Esophagus muscularis mucosa (tissue), 4 donors: ENCODE measurements around the gene STARD8. TPM values are rescaled to one million over a fixed set of nuclear protein-coding genes. Genes with fewer than 3 reads are reported as not detected.
"Not testable (repeated sequence)": the region's sequence is repeated elsewhere in the genome, so short reads cannot be mapped to it uniquely, and the experiment has no call there.

Source experiments
- DNase-seq: peaks from one replicate; pipeline ENCODE4 v3.0.0-alpha.2; 2017; ENCODE audit errors: extremely low spot score
- H3K27ac ChIP-seq, 4 donors: fragments of 200-600 bp; sonication (generic); replicated peaks in 1 of 4; 1 replicate in 3 of 4; 2 replicates in 1 of 4; pipeline ENCODE4 v1.5.1; 2016 to 2019; ENCODE audit warnings: mild to moderate bottlenecking in 1 of 4
- H3K27me3 ChIP-seq, 4 donors: fragments of 200-600 bp; sonication (generic); one replicate each; pipeline versions ENCODE4 v1.5.1 to v1.6.0; 2016 to 2019
- H3K36me3 ChIP-seq, 4 donors: fragments of 200-600 bp; sonication (generic); one replicate each; pipeline ENCODE4 v1.5.1; 2016 to 2019
- H3K4me1 ChIP-seq, 4 donors: fragments of 200-600 bp; sonication (generic); one replicate each; pipeline ENCODE4 v1.5.1; 2016 to 2019
- H3K4me3 ChIP-seq, 4 donors: fragments of 200-600 bp; sonication (generic); 1 replicate in 2 of 4; 2 replicates in 2 of 4; pipeline ENCODE4 v1.5.1; 2016 to 2019; ENCODE audit warnings: mild to moderate bottlenecking in 4 of 4, moderate library complexity in 1 of 4
- H3K9me3 ChIP-seq, 4 donors: fragments of 200-600 bp; sonication (generic); 1 replicate in 3 of 4; 2 replicates in 1 of 4; pipeline ENCODE4 v1.5.1; 2016 to 2019
- EP300 ChIP-seq: sonication (generic); formaldehyde crosslinking; IDR thresholded peaks from one replicate; pipeline ENCODE4 v1.6.1; 2017; ENCODE audit warnings: antibody characterized with exemption
- POLR2A ChIP-seq: fragments of 450-650 bp; IDR thresholded peaks from one replicate; pipeline ENCODE4 v1.6.1; 2017; ENCODE audit warnings: antibody characterized with exemption, moderate library complexity, mild to moderate bottlenecking, low read depth
- POLR2AphosphoS5 ChIP-seq, 2 donors: sonication (generic); formaldehyde crosslinking; IDR thresholded peaks; one replicate each; pipeline ENCODE4 v1.6.1; 2017; ENCODE audit warnings: antibody characterized with exemption in 2 of 2
- WGBS: methylation state at CpG from one replicate; pipeline ENCODE4 v1.1.5; 2018; 5-methylcytosine and 5-hydroxymethylcytosine counted together
- intact Hi-C: fragments of 100-400 bp; cut with DNase I; formaldehyde crosslinking; loops from one replicate; pipeline ENCODE4 v1.15.1; 2023
- total RNA-seq, 4 donors: library from RNA; depleted of rRNA; stranded (reverse); fragments of >200 nt; gene quantifications; one replicate each; pipeline versions ENCODE4 v1.1.0 to v1.2.1, GENCODE V29; 2016
- TF ChIP-seq, protein P1 (sequence below), 3 experiments: fragments of 200-600 bp in 2 of 3; fragments of 450-650 bp in 1 of 3; sonication (generic) in 2 of 3; IDR thresholded peaks; one replicate each; pipeline ENCODE4 v1.5.1; 2017 to 2019; ENCODE audit warnings: antibody characterized with exemption in 3 of 3, mild to moderate bottlenecking in 2 of 3, moderate library complexity in 1 of 3

Gene STARD8
- total RNA-seq, 4 donors from 2014 or later = 11.2 to 20.4 (median 11.4) TPM

GRCh38 chrX:68627986-68628385 lies 19.5 kb upstream of the STARD8 start:
- TF ChIP-seq EP300 (no peak), POLR2A (no peak), POLR2AphosphoS5 (IDR thresholded peaks at IDR 0.05) (no peak)
- TF ChIP-seq, protein P1, sequence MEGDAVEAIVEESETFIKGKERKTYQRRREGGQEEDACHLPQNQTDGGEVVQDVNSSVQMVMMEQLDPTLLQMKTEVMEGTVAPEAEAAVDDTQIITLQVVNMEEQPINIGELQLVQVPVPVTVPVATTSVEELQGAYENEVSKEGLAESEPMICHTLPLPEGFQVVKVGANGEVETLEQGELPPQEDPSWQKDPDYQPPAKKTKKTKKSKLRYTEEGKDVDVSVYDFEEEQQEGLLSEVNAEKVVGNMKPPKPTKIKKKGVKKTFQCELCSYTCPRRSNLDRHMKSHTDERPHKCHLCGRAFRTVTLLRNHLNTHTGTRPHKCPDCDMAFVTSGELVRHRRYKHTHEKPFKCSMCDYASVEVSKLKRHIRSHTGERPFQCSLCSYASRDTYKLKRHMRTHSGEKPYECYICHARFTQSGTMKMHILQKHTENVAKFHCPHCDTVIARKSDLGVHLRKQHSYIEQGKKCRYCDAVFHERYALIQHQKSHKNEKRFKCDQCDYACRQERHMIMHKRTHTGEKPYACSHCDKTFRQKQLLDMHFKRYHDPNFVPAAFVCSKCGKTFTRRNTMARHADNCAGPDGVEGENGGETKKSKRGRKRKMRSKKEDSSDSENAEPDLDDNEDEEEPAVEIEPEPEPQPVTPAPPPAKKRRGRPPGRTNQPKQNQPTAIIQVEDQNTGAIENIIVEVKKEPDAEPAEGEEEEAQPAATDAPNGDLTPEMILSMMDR (IDR thresholded peaks at IDR 0.05) = no peak
- H3K27ac ChIP-seq = no peak overlapping the region
- no peaks in the 10 kb centered on the region for H3K36me3 ChIP-seq
- no peak for DNase-seq
- 77% methylated on average over 5 of the region's 5 CpGs for WGBS
- no peaks in the 10 kb centered on the region for H3K4me1 ChIP-seq
- H3K9me3 ChIP-seq = no peaks in the 10 kb centered on the region
- no peaks in the 10 kb centered on the region for H3K27me3 ChIP-seq
- no peak overlapping the region for H3K4me3 ChIP-seq
- intact Hi-C loops = no loop called here

- H3K27me3 ChIP-seq, H3K27ac ChIP-seq, H3K36me3 ChIP-seq, H3K9me3 ChIP-seq, H3K4me3 ChIP-seq, H3K4me1 ChIP-seq, DNase-seq, intact Hi-C loops: not testable (repeated sequence)
- WGBS = no CpG with 5 or more reads among the region's 7 CpGs
These were observed 17.5 kb upstream of the STARD8 start for GRCh38 chrX:68629936-68630335.

DNA sequence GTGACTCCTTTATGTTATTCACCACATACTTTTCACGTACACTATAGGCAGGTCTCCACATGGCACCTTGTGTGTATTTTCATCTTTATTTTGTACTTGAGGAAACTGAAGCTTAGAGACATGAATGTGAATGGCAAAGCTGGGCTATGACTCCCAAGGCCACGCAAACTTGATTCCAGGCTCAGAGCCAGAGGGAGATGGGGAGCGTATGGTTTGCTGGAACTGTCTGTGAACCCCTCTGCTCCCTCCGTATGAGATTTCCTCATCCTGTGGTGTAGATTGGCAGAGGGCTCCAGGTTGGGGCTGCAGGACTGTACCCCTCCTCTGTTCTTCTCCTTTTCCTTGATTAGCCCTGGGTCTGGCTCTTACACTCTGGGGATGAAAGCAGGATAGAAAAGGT lies 16.1 kb upstream of the STARD8 start:
- DNase-seq = no peak
- H3K4me3 ChIP-seq = no peak overlapping the region
- no peak overlapping the region for H3K27ac ChIP-seq
- no peaks in the 10 kb centered on the region for H3K9me3 ChIP-seq
- no peaks in the 10 kb centered on the region for H3K4me1 ChIP-seq
- TF ChIP-seq, protein P1 (IDR thresholded peaks at IDR 0.05) = no peak
- no peak for TF ChIP-seq POLR2AphosphoS5 (IDR thresholded peaks at IDR 0.05)
- TF ChIP-seq EP300 = no peak
- TF ChIP-seq POLR2A = no peak
- WGBS = 62% methylated on average over 4 of the region's 4 CpGs
- H3K27me3 ChIP-seq = no peaks in the 10 kb centered on the region
- H3K36me3 ChIP-seq = no peaks in the 10 kb centered on the region
- intact Hi-C loops = no loop called here

- intact Hi-C loops = no loop called here
- no peak overlapping the region for H3K27ac ChIP-seq
- H3K4me3 ChIP-seq = no peak overlapping the region
- no peaks in the 10 kb centered on the region for H3K27me3 ChIP-seq
- WGBS = 67% methylated on average over 2 of the region's 2 CpGs
- no peak for TF ChIP-seq POLR2AphosphoS5 (IDR thresholded peaks at IDR 0.05)
- no peak for TF ChIP-seq EP300
- TF ChIP-seq, protein P1 (IDR thresholded peaks at IDR 0.05) = no peak
- TF ChIP-seq POLR2A = no peak
- H3K4me1 ChIP-seq = no peaks in the 10 kb centered on the region
- H3K9me3 ChIP-seq = no peaks in the 10 kb centered on the region
- no peak for DNase-seq
- H3K36me3 ChIP-seq = no peaks in the 10 kb centered on the region
These were observed 15.0 kb upstream of the STARD8 start for GRCh38 chrX:68632491-68632890.

DNA sequence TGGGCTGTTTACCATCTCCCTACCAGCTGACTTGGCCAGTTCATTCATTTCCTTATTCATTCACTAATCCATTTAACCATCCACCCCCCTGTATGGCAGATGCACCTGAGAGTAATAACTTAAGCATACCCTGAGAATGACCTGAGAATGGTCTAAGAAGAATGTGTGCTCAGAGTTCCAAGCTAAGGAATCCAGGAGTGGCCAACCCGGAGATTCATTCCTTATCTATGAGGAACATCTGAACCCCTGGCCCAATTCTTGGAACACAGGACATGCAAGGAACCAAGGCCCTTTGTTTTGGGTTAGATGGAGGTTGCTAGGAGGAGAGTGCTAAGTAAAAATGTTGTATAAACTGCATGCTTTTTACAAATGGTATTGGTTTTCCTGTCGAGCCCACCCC lies 13.5 kb upstream of the STARD8 start:
- Histone ChIP-seq H3K36me3 (no peaks in the 10 kb centered on the region), H3K4me1 (no peaks in the 10 kb centered on the region), H3K27ac (no peak overlapping the region), H3K9me3 (no peaks in the 10 kb centered on the region), H3K27me3 (no peaks in the 10 kb centered on the region), H3K4me3 (no peak overlapping the region)
- TF ChIP-seq, protein P1 (IDR thresholded peaks at IDR 0.05) = no peak
- TF ChIP-seq POLR2AphosphoS5 (IDR thresholded peaks at IDR 0.05) (no peak), EP300 (no peak), POLR2A (no peak)
- no peak for DNase-seq
- intact Hi-C loops = no loop called here
- 65% methylated on average over 2 of the region's 2 CpGs for WGBS
